Thyroid gland (tissue), 4 donors: ENCODE data around the gene TBK1. TPM values are rescaled to one million over a fixed set of nuclear protein-coding genes. Genes with fewer than 3 reads are reported as not detected.

ENCODE experiments used
- DNase-seq, 2 donors: peaks; one replicate each; pipeline ENCODE4 v3.0.0-alpha.2; 2019
- H3K27ac ChIP-seq, 3 donors: fragments of 200-600 bp; sonication (generic); 1 replicate in 2 of 3; 2 replicates in 1 of 3; pipeline ENCODE4 v1.5.1; 2016 to 2019; ENCODE audit warnings: mild to moderate bottlenecking in 1 of 3, moderate library complexity in 1 of 3
- H3K27me3 ChIP-seq: fragments of 200-600 bp; sonication (generic); one replicate; pipeline ENCODE4 v1.5.1; 2019
- H3K36me3 ChIP-seq, 2 donors: fragments of 200-600 bp; sonication (generic); one replicate each; pipeline ENCODE4 v1.5.1; 2016 to 2019
- H3K4me1 ChIP-seq, 2 donors: fragments of 200-600 bp; sonication (generic); one replicate each; pipeline ENCODE4 v1.5.1; 2017 to 2019
- H3K4me3 ChIP-seq, 3 donors: fragments of 200-600 bp; sonication (generic); replicated peaks in 1 of 3; 1 replicate in 2 of 3; 2 replicates in 1 of 3; pipeline ENCODE4 v1.5.1; 2016; ENCODE audit warnings: mild to moderate bottlenecking in 1 of 3
- H3K9me3 ChIP-seq: fragments of 200-600 bp; sonication (generic); one replicate; pipeline ENCODE4 v1.5.1; 2017
- POLR2A ChIP-seq, 2 donors: fragments of 450-650 bp; IDR thresholded peaks; one replicate each; pipeline ENCODE4 v1.6.1; 2017; ENCODE audit warnings: antibody characterized with exemption in 2 of 2, mild to moderate bottlenecking in 2 of 2, moderate library complexity in 1 of 2
- WGBS, 2 donors: methylation state at CpG; one replicate each; pipeline ENCODE4 v1.1.5; 2017; 5-methylcytosine and 5-hydroxymethylcytosine counted together
- intact Hi-C: fragments of 100-400 bp; cut with DNase I; formaldehyde crosslinking; loops from one replicate; pipeline ENCODE4 v1.15.1; 2023
- total RNA-seq, 4 donors: library from RNA; depleted of rRNA; stranded (reverse); fragments of >200 nt; gene quantifications; one replicate each; pipeline ENCODE4 v1.2.3, GENCODE V29; 2016
- TF ChIP-seq, protein P1 (sequence below), 6 experiments: fragments of 200-600 bp in 3 of 6; fragments of 450-650 bp in 3 of 6; sonication (generic) in 3 of 6; IDR thresholded peaks; one replicate each; pipeline ENCODE4 v1.5.1; 2016 to 2019; ENCODE audit warnings: antibody characterized with exemption in 6 of 6, mild to moderate bottlenecking in 2 of 6, inconsistent platforms in 1 of 6, moderate library complexity in 1 of 6

The TBK1 gene
- total RNA-seq, 4 donors from 2014 or later: 27.7 to 42.1 (median 33.4) TPM

DNA sequence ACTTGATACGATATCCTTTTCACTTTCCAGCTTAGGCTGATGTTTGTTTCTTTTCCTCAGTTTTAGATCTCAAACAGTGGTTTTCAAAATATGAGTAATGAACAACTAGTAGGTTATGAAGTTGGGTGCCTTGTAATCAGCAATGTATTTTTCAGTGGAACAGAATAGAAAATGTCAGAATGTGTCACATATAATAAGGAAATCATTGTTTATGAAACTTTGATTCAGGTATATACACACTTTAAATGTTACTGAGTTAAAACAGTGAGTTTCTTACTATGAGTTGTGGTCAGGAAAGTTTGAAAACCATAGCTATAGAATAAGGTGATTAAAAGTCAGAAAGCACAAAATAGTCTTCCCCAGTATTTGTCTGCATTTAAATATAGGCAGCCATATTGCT is 39.8 kb downstream of the TBK1 start:
- TF ChIP-seq POLR2A (IDR thresholded peaks at IDR 0.05): no peak
- TF ChIP-seq, protein P1, sequence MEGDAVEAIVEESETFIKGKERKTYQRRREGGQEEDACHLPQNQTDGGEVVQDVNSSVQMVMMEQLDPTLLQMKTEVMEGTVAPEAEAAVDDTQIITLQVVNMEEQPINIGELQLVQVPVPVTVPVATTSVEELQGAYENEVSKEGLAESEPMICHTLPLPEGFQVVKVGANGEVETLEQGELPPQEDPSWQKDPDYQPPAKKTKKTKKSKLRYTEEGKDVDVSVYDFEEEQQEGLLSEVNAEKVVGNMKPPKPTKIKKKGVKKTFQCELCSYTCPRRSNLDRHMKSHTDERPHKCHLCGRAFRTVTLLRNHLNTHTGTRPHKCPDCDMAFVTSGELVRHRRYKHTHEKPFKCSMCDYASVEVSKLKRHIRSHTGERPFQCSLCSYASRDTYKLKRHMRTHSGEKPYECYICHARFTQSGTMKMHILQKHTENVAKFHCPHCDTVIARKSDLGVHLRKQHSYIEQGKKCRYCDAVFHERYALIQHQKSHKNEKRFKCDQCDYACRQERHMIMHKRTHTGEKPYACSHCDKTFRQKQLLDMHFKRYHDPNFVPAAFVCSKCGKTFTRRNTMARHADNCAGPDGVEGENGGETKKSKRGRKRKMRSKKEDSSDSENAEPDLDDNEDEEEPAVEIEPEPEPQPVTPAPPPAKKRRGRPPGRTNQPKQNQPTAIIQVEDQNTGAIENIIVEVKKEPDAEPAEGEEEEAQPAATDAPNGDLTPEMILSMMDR (IDR thresholded peaks at IDR 0.05): no peak
- no peaks in the 10 kb centered on the region for H3K27me3 ChIP-seq
- 97% methylated on average over 1 of the region's 1 CpG for WGBS, 2 donors
- H3K9me3 ChIP-seq: no peaks in the 10 kb centered on the region
- H3K36me3 ChIP-seq: peaks cover 19 to 55% of the 10 kb centered on the region in 2 donors
- no peaks in the 10 kb centered on the region for H3K4me1 ChIP-seq
- no peak for DNase-seq
- no peak overlapping the region for H3K4me3 ChIP-seq
- H3K27ac ChIP-seq: no peak overlapping the region
- intact Hi-C loops: no loop called here

DNA sequence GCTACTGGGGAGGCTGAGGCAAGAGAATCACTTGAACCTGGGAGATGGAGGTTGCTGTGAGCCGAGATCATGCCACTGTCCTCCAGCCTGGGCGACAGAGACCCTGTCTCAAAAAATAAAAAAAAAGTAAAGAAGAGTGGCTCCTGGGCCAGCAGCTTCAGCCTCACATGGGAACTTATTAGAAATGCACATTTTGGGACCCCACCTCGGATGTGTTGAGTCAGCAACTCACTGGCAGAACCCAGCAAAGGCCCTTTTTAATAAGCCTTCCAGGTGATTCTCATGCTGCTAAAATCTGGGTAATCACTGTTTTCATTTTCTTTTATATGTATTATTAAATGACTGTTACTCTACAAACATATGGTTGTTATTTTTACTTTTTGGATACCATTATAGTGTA is 41.6 kb downstream of the TBK1 start:
- H3K4me3 ChIP-seq: no peak overlapping the region
- intact Hi-C loops: no loop called here
- no peaks in the 10 kb centered on the region for H3K4me1 ChIP-seq
- H3K9me3 ChIP-seq: no peaks in the 10 kb centered on the region
- peaks cover 27 to 64% of the 10 kb centered on the region in 2 donors for H3K36me3 ChIP-seq
- TF ChIP-seq, protein P1 (IDR thresholded peaks at IDR 0.05): no peak
- TF ChIP-seq POLR2A (IDR thresholded peaks at IDR 0.05): no peak
- H3K27ac ChIP-seq: no peak overlapping the region
- DNase-seq: no peak
- no peaks in the 10 kb centered on the region for H3K27me3 ChIP-seq
- 98% methylated on average over 3 of the region's 3 CpGs for WGBS, 2 donors

DNA sequence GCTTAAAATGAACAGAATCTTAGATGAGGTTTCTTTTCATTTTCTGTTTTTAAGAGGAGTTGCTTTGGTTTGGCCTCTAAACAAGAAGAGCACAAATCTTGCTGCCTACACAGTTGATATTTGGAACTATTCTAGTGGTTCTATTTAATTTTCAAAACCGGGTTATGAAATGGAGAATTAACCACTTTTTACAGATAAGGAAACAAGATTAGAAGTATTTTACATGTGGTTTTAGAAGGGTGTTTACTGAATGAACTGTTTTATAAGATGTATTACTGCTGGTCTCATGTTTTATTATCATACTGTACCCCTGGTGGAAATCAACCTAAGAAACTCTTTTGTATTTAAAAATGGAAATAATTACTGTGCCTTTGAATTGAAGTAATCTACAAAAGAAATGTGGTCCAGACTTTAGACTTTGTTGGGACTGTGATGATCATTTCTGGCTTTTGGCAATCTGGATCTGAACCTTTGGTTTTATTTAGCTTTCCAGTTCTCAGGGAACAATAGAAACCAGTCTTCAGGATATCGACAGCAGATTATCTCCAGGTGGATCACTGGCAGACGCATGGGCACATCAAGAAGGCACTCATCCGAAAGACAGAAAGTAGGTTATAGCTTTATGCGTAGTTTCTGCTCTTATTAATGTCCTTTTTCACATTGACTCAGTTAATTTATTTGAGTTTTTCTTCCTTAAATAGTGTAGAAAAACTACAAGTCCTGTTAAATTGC is 43.2 kb downstream of the TBK1 start:
- intact Hi-C loops: no loop called here
- H3K27ac ChIP-seq: no peak overlapping the region
- no peaks in the 10 kb centered on the region for H3K9me3 ChIP-seq
- H3K27me3 ChIP-seq: no peaks in the 10 kb centered on the region
- no peaks in the 10 kb centered on the region for H3K4me1 ChIP-seq
- WGBS, 2 donors: 90 to 91% methylated on average over 5 of the region's 5 CpGs
- H3K36me3 ChIP-seq: peaks cover 35 to 56% of the 10 kb centered on the region in 2 donors
- TF ChIP-seq, protein P1 (IDR thresholded peaks at IDR 0.05): no peak
- TF ChIP-seq POLR2A (IDR thresholded peaks at IDR 0.05): no peak
- no peak overlapping the region for H3K4me3 ChIP-seq
- no peak for DNase-seq

DNA sequence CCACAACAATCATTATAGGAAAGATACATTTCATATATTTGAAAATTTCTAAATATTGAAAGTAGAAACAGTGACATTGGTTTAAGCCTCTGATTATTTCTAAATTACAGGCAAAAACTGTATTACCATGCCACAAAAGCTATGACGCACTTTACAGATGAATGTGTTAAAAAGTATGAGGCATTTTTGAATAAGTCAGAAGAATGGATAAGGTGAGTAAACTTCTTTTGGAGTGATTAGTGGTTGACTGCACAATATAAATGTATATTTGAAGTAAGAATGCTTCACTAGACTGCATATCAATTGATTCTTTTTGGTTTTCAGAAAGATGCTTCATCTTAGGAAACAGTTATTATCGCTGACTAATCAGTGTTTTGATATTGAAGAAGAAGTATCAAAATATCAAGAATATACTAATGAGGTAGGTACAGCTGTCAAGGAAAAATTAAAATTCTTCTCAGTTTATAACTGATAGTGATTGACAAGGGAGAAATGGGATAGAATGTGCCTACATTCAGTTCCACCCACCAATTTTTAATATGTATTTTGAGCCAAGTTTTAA is 45.0 kb downstream of the TBK1 start:
- no peak overlapping the region for H3K27ac ChIP-seq
- no peak for DNase-seq
- WGBS, 2 donors: 98% methylated on average over 2 of the region's 2 CpGs
- no peaks in the 10 kb centered on the region for H3K27me3 ChIP-seq
- no peak overlapping the region for H3K4me3 ChIP-seq
- intact Hi-C loops: no loop called here
- H3K36me3 ChIP-seq: peaks cover 25 to 43% of the 10 kb centered on the region in 2 donors
- H3K4me1 ChIP-seq: no peaks in the 10 kb centered on the region
- no peaks in the 10 kb centered on the region for H3K9me3 ChIP-seq
- TF ChIP-seq POLR2A (IDR thresholded peaks at IDR 0.05): no peak

- no peak for DNase-seq
- Histone ChIP-seq H3K4me3 (no peak overlapping the region), H3K9me3 (no peaks in the 10 kb centered on the region), H3K27me3 (no peaks in the 10 kb centered on the region), H3K36me3 (peaks cover 25 to 43% of the 10 kb centered on the region in 2 donors), H3K4me1 (no peaks in the 10 kb centered on the region), H3K27ac (no peak overlapping the region)
- intact Hi-C loops: no loop called here
- no peak for TF ChIP-seq POLR2A (IDR thresholded peaks at IDR 0.05)
- TF ChIP-seq, protein P1 (IDR thresholded peaks at IDR 0.05): no peak
- WGBS, 2 donors: 95 to 96% methylated on average over 1 of the region's 1 CpG
These were observed 45.6 kb downstream of the TBK1 start for GRCh38 chr12:64497484-64497883.
